Iris pigment epithelial cell (primary cell): ENCODE data around the gene FRA10AC1.

ENCODE experiments used
- DNase-seq: peaks from one replicate; pipeline ENCODE4 v3.0.0-alpha.2; 2011; ENCODE audit warnings: low read depth

FRA10AC1 gene

GRCh38 chr10:93702210-93703001 lies at the start of gene FRA10AC1:
TSS of gene FRA10AC1 (minus strand) at chr10:93702592. CDS start at chr10:93700106, 2,486 bp downstream.
- DNase-seq = peak; percentile 94

- DNase-seq = peak; percentile 43
These were observed 49.4 kb upstream of the FRA10AC1 start for GRCh38 chr10:93751832-93752231.

- no peak for DNase-seq
These were observed 48.7 kb upstream of the FRA10AC1 start for GRCh38 chr10:93751124-93751523.

- peak; percentile 26 for DNase-seq
These were observed 46.9 kb upstream of the FRA10AC1 start for GRCh38 chr10:93749218-93749799.

- peak; percentile 90 for DNase-seq
These were observed 44.5 kb upstream of the FRA10AC1 start for GRCh38 chr10:93746844-93747284.

- DNase-seq = no peak
These were observed 43.1 kb upstream of the FRA10AC1 start for GRCh38 chr10:93745408-93746065.

- DNase-seq = no peak
These were observed 40.4 kb upstream of the FRA10AC1 start for GRCh38 chr10:93742633-93743349.

GRCh38 chr10:93741367-93741766 lies 39.0 kb upstream of the FRA10AC1 start:
- no peak for DNase-seq

- DNase-seq = no peak
These were observed 23.6 kb upstream of the FRA10AC1 start for GRCh38 chr10:93726024-93726423.

GRCh38 chr10:93723153-93723552 lies 20.8 kb upstream of the FRA10AC1 start:
- no peak for DNase-seq

- no peak for DNase-seq
These were observed 20.2 kb upstream of the FRA10AC1 start for GRCh38 chr10:93722550-93722949.

- DNase-seq = no peak
These were observed 17.5 kb upstream of the FRA10AC1 start for GRCh38 chr10:93719901-93720300.

- no peak for DNase-seq
These were observed 16.7 kb upstream of the FRA10AC1 start for GRCh38 chr10:93718937-93719725.

- no peak for DNase-seq
These were observed 14.4 kb upstream of the FRA10AC1 start for GRCh38 chr10:93716766-93717165.

- DNase-seq = no peak
These were observed 13.0 kb upstream of the FRA10AC1 start for GRCh38 chr10:93715345-93715744.

GRCh38 chr10:93712593-93712992 lies 10.2 kb upstream of the FRA10AC1 start:
- no peak for DNase-seq

GRCh38 chr10:93711891-93712290 lies 9.5 kb upstream of the FRA10AC1 start:
- no peak for DNase-seq

- DNase-seq = no peak
These were observed 8.0 kb upstream of the FRA10AC1 start for GRCh38 chr10:93710333-93710909.

GRCh38 chr10:93707623-93708022 lies 5.2 kb upstream of the FRA10AC1 start:
- DNase-seq = no peak

- DNase-seq = no peak
These were observed 2.1 kb upstream of the FRA10AC1 start for GRCh38 chr10:93704451-93704850.

- DNase-seq = no peak
These were observed 1.4 kb upstream of the FRA10AC1 start for GRCh38 chr10:93703841-93704240.
